Keratinocyte (primary cell): ENCODE data around the gene TENM3. TPM values are rescaled to one million over a fixed set of nuclear protein-coding genes. Genes with fewer than 3 reads are reported as not detected.

Experiments
- DNase-seq: peaks from one replicate; pipeline ENCODE4 v3.0.0-alpha.2; 2011; ENCODE audit warnings: low read depth, missing footprints, low spot score
- FAIRE-seq: peaks from 2 replicates; lab custom pipeline; 2011; peaks lifted over from hg19 to GRCh38; lab: Jason Lieb, UNC
- H2AFZ ChIP-seq: 2 replicates; pipeline ENCODE4 v1.6.0; 2012; ENCODE audit warnings: low read length, control low read depth, inconsistent platforms; ENCODE audit not compliant: control insufficient read depth
- H3K27ac ChIP-seq: 2 replicates; pipeline ENCODE4 v1.5.1; 2011; ENCODE audit warnings: low read length; ENCODE audit not compliant: control insufficient read depth, insufficient read depth
- H3K27me3 ChIP-seq: 3 replicates; pipeline ENCODE4 v1.6.0; 2011; ENCODE audit warnings: low read length; ENCODE audit not compliant: control insufficient read depth, insufficient read depth; ENCODE audit errors: extremely low read depth
- H3K36me3 ChIP-seq, 2 experiments: 2 replicates in 1 of 2; 3 replicates in 1 of 2; pipeline ENCODE4 v1.5.1; 2011; ENCODE audit warnings: low read length in 2 of 2, mild to moderate bottlenecking in 1 of 2; ENCODE audit not compliant: control insufficient read depth in 2 of 2, insufficient read depth in 2 of 2; ENCODE audit errors: extremely low read depth in 1 of 2
- H3K4me1 ChIP-seq: 3 replicates; pipeline ENCODE4 v1.5.1; 2011; ENCODE audit warnings: low read length; ENCODE audit not compliant: control insufficient read depth, insufficient read depth; ENCODE audit errors: extremely low read depth
- H3K4me2 ChIP-seq: 3 replicates; pipeline ENCODE4 v1.6.0; 2011; ENCODE audit warnings: low read depth, low read length; ENCODE audit not compliant: control insufficient read depth, insufficient read depth; ENCODE audit errors: extremely low read depth
- H3K4me3 ChIP-seq, 3 experiments: fragments of 200-600 bp in 1 of 3; sonication (generic) in 1 of 3; 2 replicates in 2 of 3; 3 replicates in 1 of 3; pipeline ENCODE4 v1.5.1; 2011 to 2016; ENCODE audit warnings: low read length in 3 of 3, mild to moderate bottlenecking in 3 of 3, control low read depth in 2 of 3, inconsistent platforms in 1 of 3, low read depth in 1 of 3, mixed read lengths in 1 of 3, mixed run types in 1 of 3, moderate library complexity in 1 of 3; ENCODE audit not compliant: control insufficient read depth in 2 of 3, insufficient read depth in 2 of 3; ENCODE audit errors: extremely low read depth in 1 of 3
- H3K79me2 ChIP-seq: 2 replicates; pipeline ENCODE4 v1.6.0; 2012; ENCODE audit warnings: low read length; ENCODE audit not compliant: control insufficient read depth, insufficient read depth
- H3K9ac ChIP-seq: 3 replicates; pipeline ENCODE4 v1.6.0; 2011; ENCODE audit warnings: low read length; ENCODE audit not compliant: control insufficient read depth, insufficient read depth; ENCODE audit errors: extremely low read depth
- H3K9me1 ChIP-seq: 3 replicates; pipeline ENCODE4 v1.6.0; 2011; ENCODE audit warnings: low read length; ENCODE audit not compliant: control insufficient read depth, insufficient read depth; ENCODE audit errors: extremely low read depth
- H3K9me3 ChIP-seq: 2 replicates; pipeline ENCODE4 v1.5.1; 2012; ENCODE audit warnings: low read depth, low read length; ENCODE audit not compliant: control insufficient read depth
- H4K20me1 ChIP-seq: 3 replicates; pipeline ENCODE4 v1.6.0; 2011; ENCODE audit warnings: low read length; ENCODE audit not compliant: control insufficient read depth, insufficient read depth; ENCODE audit errors: extremely low read depth
- EZH2 ChIP-seq: IDR thresholded peaks from one replicate; pipeline ENCODE4 v1.6.1; 2012; ENCODE audit warnings: inconsistent platforms, mild to moderate bottlenecking, low read length, moderate library complexity
- dilution Hi-C: fragments of 300-500 bp; cut with MboI; formaldehyde crosslinking; loops from one replicate; pipeline ENCODE4 v1.7.0; 2020; ENCODE audit warnings: low sequenced_read_pairs; ENCODE audit not compliant: extremely low pct_ligation_motif_present
- polyA plus RNA-seq, 5 experiments: library from polyadenylated mRNA; depleted of rRNA in 3 of 5; stranded (reverse) in 3 of 5; stranded (forward) in 1 of 5; unstranded in 1 of 5; fragments of >200 nt; gene quantifications; 1 replicate in 1 of 5; 2 replicates in 3 of 5; 3 replicates in 1 of 5; pipeline versions ENCODE4 v1.2.1 to v1.2.3, GENCODE V29; 2011 to 2012; ENCODE audit warnings: missing spikeins in 2 of 5, low read depth in 1 of 5, low replicate concordance in 1 of 5
- TF ChIP-seq, protein P1 (sequence below), 3 experiments: IDR thresholded peaks in 1 of 3; conservative IDR thresholded peaks in 1 of 3; optimal IDR thresholded peaks in 1 of 3; 2 replicates in 2 of 3; 3 replicates in 1 of 3; pipeline versions ENCODE3 to v1.5.1; 2011; ENCODE audit warnings: low read length in 3 of 3, mild to moderate bottlenecking in 3 of 3, moderate library complexity in 2 of 3, control low read depth in 1 of 3, inconsistent platforms in 1 of 3; ENCODE audit not compliant: insufficient read depth in 2 of 3; ENCODE audit errors: extremely low read depth in 1 of 3

Gene TENM3
- polyA plus RNA-seq, 1 donor (not counting 4 experiments of a cell fraction or from before 2014, with no cell fraction given), result 17.0 TPM

- H3K9me3 ChIP-seq, result no peaks in the 10 kb centered on the region
- no peak for TF ChIP-seq EZH2
- TF ChIP-seq, protein P1, sequence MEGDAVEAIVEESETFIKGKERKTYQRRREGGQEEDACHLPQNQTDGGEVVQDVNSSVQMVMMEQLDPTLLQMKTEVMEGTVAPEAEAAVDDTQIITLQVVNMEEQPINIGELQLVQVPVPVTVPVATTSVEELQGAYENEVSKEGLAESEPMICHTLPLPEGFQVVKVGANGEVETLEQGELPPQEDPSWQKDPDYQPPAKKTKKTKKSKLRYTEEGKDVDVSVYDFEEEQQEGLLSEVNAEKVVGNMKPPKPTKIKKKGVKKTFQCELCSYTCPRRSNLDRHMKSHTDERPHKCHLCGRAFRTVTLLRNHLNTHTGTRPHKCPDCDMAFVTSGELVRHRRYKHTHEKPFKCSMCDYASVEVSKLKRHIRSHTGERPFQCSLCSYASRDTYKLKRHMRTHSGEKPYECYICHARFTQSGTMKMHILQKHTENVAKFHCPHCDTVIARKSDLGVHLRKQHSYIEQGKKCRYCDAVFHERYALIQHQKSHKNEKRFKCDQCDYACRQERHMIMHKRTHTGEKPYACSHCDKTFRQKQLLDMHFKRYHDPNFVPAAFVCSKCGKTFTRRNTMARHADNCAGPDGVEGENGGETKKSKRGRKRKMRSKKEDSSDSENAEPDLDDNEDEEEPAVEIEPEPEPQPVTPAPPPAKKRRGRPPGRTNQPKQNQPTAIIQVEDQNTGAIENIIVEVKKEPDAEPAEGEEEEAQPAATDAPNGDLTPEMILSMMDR (optimal IDR thresholded peaks at IDR 0.05 in 1 of 3, IDR thresholded peaks at IDR 0.05 in 1 of 3, conservative IDR thresholded peaks at IDR 0.05 in 1 of 3; ENCODE audit: extremely low read depth in 1 of 3, insufficient read depth in 2 of 3, low read length in 3 of 3), result no peak
- no peaks in the 10 kb centered on the region for H3K27me3 ChIP-seq
- no peaks in the 10 kb centered on the region for H3K79me2 ChIP-seq
- no peak overlapping the region for H3K9ac ChIP-seq
- H3K27ac ChIP-seq, result no peak overlapping the region
- no peak for DNase-seq
- FAIRE-seq, result no peak
- H3K4me2 ChIP-seq, result no peak overlapping the region
- H3K36me3 ChIP-seq, result peaks cover 0 to 2% of the 10 kb centered on the region in 2 experiments
- H4K20me1 ChIP-seq, result no peaks in the 10 kb centered on the region
- H2AFZ ChIP-seq, result no peak overlapping the region
- H3K4me3 ChIP-seq, result no peak overlapping the region
- H3K4me1 ChIP-seq, result no peaks in the 10 kb centered on the region
- no peaks in the 10 kb centered on the region for H3K9me1 ChIP-seq
- dilution Hi-C loops, result no loop called here
Measured at GRCh38 chr4:182683661-182684060, 440.5 kb downstream of the TENM3 start.

GRCh38 chr4:182684796-182685195, 441.6 kb downstream of the TENM3 start:
- Histone ChIP-seq H4K20me1 (no peaks in the 10 kb centered on the region), H3K4me3 (no peak overlapping the region), H3K27me3 (no peaks in the 10 kb centered on the region), H2AFZ (no peak overlapping the region), H3K4me1 (no peaks in the 10 kb centered on the region), H3K9me3 (no peaks in the 10 kb centered on the region), H3K79me2 (no peaks in the 10 kb centered on the region), H3K9ac (no peak overlapping the region), H3K27ac (no peak overlapping the region), H3K36me3 (peaks cover 0 to 3% of the 10 kb centered on the region in 2 experiments), H3K9me1 (no peaks in the 10 kb centered on the region), H3K4me2 (no peak overlapping the region)
- TF ChIP-seq EZH2, result no peak
- TF ChIP-seq, protein P1 (optimal IDR thresholded peaks at IDR 0.05 in 1 of 3, IDR thresholded peaks at IDR 0.05 in 1 of 3, conservative IDR thresholded peaks at IDR 0.05 in 1 of 3; ENCODE audit: extremely low read depth in 1 of 3, insufficient read depth in 2 of 3, low read length in 3 of 3), result no peak
- dilution Hi-C loops, result no loop called here
- FAIRE-seq (no peak), DNase-seq (no peak)
